Measurements from ENCODE around the gene NEO1.
A peak's percentile ranks its signal among the peaks of the same experiment; 100 is the strongest.

The NEO1 gene, protein sequence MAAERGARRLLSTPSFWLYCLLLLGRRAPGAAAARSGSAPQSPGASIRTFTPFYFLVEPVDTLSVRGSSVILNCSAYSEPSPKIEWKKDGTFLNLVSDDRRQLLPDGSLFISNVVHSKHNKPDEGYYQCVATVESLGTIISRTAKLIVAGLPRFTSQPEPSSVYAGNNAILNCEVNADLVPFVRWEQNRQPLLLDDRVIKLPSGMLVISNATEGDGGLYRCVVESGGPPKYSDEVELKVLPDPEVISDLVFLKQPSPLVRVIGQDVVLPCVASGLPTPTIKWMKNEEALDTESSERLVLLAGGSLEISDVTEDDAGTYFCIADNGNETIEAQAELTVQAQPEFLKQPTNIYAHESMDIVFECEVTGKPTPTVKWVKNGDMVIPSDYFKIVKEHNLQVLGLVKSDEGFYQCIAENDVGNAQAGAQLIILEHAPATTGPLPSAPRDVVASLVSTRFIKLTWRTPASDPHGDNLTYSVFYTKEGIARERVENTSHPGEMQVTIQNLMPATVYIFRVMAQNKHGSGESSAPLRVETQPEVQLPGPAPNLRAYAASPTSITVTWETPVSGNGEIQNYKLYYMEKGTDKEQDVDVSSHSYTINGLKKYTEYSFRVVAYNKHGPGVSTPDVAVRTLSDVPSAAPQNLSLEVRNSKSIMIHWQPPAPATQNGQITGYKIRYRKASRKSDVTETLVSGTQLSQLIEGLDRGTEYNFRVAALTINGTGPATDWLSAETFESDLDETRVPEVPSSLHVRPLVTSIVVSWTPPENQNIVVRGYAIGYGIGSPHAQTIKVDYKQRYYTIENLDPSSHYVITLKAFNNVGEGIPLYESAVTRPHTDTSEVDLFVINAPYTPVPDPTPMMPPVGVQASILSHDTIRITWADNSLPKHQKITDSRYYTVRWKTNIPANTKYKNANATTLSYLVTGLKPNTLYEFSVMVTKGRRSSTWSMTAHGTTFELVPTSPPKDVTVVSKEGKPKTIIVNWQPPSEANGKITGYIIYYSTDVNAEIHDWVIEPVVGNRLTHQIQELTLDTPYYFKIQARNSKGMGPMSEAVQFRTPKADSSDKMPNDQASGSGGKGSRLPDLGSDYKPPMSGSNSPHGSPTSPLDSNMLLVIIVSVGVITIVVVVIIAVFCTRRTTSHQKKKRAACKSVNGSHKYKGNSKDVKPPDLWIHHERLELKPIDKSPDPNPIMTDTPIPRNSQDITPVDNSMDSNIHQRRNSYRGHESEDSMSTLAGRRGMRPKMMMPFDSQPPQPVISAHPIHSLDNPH (N-terminal part only)

DNA sequence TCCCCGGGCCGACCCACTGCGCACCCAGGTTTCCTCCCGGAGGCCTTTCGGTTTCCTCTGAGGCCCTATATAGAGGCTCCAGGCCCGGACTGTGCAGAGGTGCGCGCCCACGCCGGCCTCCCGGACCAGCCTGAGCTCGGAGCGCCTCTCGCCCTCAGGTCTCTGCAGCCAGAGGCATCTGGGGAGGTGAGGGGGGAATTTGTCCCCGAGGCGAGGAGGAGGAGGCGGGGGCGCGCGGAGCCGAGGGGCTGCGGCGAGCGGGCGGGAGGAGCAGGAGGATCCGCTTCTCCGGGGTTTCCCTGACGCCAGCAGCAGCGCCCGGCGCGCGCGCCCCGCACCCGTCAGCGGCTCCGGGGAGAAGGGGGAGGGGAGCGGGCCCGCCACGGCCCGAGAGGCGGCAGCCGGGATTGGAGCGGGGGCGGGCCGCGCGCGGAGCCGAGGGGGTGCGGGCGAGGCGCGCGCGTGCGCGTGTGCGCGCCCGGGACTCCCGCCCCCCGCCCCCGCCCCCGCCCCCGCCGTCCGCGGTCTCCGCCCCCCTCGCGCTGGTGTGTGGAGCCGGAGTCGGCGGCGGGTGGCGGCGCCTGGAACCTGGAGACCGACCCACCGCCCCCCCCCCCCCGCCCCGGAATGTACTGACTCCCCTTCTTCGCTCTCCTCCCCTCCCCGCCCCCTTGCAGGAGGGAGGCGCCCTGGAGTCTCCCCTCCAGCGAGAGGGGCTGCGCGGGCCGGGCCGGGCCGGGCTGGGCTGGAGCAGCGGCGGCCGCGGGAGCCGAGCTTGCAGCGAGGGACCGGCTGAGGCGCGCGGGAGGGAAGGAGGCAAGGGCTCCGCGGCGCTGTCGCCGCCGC lies at the start of gene NEO1:
Gene NEO1 (plus strand): TSS at position 657 of the 846 bp plus-strand sequence. CDS start 213 bp downstream, outside the sequence.
- H3K9me3 Mint-ChIP-seq (ENCODE audit: low read depth): no peaks in the 10 kb centered on the region
- H3K4me3 Mint-ChIP-seq: peak within 1 kb of the TSS; percentile 87
- H3K27ac Mint-ChIP-seq: no peak within 1 kb of the TSS

DNA sequence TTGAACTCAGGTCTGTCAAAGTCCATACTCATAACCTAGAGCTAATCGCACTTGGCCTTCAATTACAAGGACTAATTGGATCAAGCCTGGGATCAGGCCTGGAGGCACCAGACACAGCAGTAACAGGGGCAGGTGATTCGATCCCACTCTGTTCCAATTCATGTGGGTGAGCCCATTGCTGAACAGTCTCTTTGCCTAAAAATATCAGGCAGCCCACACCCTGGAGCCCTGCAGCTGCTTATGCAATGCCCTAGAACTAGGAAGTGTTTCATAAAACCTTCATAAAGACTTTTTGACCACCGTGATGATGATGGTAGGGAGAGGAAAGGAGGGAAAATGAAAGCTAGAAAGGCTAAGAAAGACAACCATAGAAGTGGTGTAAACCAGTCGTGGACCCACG lies 47.8 kb upstream of the NEO1 start:
- no peak overlapping the region for H3K27ac Mint-ChIP-seq
- H3K36me3 Mint-ChIP-seq: no peaks in the 10 kb centered on the region
- H3K4me1 Mint-ChIP-seq (ENCODE audit: low read depth): no peaks in the 10 kb centered on the region
- no peak overlapping the region for H3K4me3 Mint-ChIP-seq
- no peaks in the 10 kb centered on the region for H3K9me3 Mint-ChIP-seq (ENCODE audit: low read depth)
- peaks cover 13% of the 10 kb centered on the region for H3K27me3 Mint-ChIP-seq

More for the DNA sequence above, at the start of gene NEO1:
- H3K36me3 Mint-ChIP-seq: no peaks in the 10 kb centered on the region
- peaks cover 11% of the 10 kb centered on the region for H3K4me1 Mint-ChIP-seq (ENCODE audit: low read depth)
- H3K27me3 Mint-ChIP-seq: peaks cover 6% of the 10 kb centered on the region

DNA sequence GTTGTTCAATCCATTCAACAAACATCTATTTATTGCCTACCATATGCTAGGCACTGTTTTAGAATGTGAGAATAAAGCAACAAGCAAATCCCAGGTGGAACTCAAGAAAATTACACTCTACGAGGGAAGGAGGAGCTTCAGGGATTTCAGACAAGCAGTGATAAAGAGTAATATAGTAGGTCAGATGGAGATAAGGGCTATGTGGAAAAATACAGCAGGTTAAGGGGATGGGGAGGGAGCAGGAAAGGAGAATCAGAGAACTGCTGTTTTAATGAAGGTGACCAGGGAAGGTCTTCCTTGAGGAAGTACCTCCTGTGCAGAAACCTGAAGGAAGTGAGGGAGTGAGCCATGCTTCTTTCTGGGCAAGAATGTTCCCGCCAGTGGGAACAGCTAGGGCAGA lies 47.2 kb upstream of the NEO1 start:
- Mint-ChIP-seq H3K27ac (no peak overlapping the region), H3K27me3 (peaks cover 16% of the 10 kb centered on the region)

DNA sequence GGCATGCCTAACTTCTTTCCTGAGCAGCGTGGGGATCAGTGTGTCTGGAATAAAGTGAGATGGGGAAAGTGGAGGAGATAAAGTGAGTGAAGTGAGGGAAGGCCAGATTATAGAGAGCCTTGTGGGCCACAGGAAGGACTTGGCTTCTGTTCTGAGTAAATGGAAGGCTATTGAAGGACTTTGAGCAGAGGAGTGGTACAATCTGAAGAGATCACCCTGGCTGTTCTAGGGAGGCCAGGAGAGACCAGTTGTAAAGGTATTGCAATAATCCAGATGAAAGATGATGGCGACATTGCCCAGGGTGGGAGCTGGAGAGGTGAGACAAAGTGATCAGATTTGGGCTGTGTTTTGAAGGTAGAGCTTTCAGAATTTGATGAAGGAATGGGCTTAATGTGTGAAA lies 46.8 kb upstream of the NEO1 start:
- Mint-ChIP-seq H3K9me3 (ENCODE audit: low read depth) (no peaks in the 10 kb centered on the region), H3K27me3 (peaks cover 19% of the 10 kb centered on the region), H3K27ac (no peak overlapping the region), H3K4me3 (no peak overlapping the region), H3K4me1 (ENCODE audit: low read depth) (no peaks in the 10 kb centered on the region), H3K36me3 (no peaks in the 10 kb centered on the region)

More for the DNA sequence above, 47.2 kb upstream of the NEO1 start:
- Mint-ChIP-seq H3K4me1 (ENCODE audit: low read depth) (no peaks in the 10 kb centered on the region), H3K9me3 (ENCODE audit: low read depth) (no peaks in the 10 kb centered on the region), H3K4me3 (no peak overlapping the region), H3K36me3 (no peaks in the 10 kb centered on the region)

DNA sequence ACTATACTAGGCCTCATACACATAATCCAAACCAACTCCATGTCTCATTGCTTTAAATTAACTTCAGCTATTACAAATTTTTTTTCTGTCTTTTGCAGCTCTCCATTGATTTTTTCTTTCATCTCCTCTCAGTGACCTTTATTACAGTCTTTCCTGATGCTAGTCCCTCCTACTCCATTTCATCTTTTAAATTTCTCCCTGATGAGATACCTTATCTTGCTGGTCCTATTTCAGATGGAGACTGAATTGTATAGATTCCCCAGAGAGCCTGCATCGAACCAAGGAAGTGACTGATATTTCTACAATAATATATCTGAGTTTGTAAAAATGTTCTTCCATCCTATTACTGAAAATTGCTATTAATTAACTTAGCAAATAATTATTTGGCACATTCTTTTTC lies 45.7 kb upstream of the NEO1 start:
- Mint-ChIP-seq H3K36me3 (no peaks in the 10 kb centered on the region), H3K4me3 (no peak overlapping the region), H3K27ac (no peak overlapping the region), H3K27me3 (peaks cover 20% of the 10 kb centered on the region), H3K4me1 (ENCODE audit: low read depth) (no peaks in the 10 kb centered on the region), H3K9me3 (ENCODE audit: low read depth) (no peaks in the 10 kb centered on the region)

DNA sequence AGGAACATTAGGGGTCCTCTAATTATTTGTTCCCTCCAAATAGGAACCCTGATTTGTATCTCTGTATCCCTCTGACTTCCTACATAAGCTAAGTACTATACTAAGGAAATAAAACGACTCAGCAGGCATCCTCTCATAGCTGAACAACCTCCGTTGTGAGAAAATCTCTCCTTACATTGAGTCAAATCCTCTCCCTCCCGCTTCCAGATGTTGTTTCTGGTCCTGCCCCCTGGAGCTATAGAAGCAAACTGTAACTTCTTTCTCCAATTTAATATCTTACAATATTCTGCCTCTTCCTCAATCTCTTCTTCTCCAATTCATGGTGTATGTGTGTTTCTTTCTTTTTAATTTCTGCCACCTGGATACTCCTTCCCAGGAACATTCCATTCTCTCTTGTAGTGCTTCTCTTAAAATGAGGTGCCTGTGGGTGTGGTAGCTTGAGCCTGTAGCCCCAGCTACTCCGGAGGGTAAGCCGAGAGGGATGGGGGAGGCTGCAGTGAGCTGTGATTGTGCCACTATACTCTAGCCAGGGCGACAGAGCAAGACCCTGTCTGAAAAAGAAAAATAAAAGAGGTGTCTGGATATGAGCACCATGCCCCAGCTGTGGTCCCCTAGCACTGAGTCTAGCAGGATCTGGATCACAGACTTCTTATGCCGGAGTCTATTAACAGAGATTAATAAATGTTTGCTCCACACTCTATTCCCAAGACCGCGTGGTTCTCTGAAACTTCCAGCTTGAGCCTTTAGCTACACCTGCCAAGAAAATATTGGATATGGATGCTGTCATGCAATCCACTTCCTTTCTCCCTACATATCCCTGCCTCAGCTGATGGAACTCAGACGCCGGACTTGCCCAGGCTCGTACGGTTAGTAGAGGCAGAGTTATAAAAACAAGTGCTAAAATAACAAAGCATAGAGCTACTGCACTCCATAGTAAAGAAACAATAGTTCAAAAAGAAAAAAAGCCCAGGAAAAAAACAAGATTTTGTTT lies 42.9 kb upstream of the NEO1 start:
- Mint-ChIP-seq H3K36me3 (no peaks in the 10 kb centered on the region), H3K27ac (no peak overlapping the region), H3K4me3 (no peak overlapping the region), H3K4me1 (ENCODE audit: low read depth) (no peaks in the 10 kb centered on the region), H3K27me3 (peaks cover 18% of the 10 kb centered on the region), H3K9me3 (ENCODE audit: low read depth) (no peaks in the 10 kb centered on the region)

DNA sequence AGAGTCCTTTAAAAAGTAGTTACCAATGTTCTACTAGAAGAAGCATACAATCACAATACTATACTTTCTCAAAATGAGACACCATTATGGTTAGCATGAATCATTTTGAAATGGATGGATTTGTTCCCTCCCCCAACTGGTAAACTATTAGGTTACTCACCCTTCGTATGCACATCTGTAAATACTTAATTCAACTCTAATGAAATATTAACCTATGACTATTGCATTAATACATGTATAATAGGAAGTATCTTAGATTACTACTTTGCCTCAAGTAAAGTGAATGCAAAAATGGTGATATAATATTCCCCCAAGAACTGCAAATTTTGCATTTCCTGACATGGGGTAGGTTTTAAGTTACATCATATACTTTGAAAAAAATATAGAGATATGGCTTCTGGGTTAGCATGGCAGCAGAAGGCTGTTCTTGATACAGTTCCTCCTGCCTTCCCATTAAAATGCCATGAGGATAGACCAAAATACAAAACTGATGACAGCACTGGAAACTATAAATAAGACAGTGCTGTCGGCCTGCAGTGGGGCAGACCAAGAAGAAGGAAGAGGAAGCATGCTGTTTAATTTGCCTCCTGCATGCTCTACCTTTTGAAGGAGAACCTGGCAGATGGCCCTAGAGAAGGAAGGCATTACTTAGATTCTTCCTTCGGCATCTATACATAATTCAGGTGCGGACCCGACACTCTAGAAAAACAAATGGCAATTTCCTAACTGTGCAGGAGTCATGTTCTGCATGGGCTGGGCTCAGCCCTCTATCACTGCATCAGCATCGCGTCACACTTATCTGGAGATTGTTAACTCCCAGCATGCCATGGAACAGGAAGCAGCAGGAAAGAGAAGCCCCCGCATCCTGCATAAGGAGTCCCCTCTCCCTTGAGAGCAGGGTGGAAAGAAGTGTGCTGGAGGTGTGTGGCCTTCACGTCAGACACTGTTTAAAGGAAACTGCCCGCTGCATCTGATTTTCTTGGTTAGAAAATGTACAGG lies 41.8 kb upstream of the NEO1 start:
- Mint-ChIP-seq H3K9me3 (ENCODE audit: low read depth) (no peaks in the 10 kb centered on the region), H3K27me3 (peaks cover 20% of the 10 kb centered on the region), H3K4me3 (no peak overlapping the region), H3K4me1 (ENCODE audit: low read depth) (no peaks in the 10 kb centered on the region), H3K27ac (no peak overlapping the region), H3K36me3 (no peaks in the 10 kb centered on the region)

DNA sequence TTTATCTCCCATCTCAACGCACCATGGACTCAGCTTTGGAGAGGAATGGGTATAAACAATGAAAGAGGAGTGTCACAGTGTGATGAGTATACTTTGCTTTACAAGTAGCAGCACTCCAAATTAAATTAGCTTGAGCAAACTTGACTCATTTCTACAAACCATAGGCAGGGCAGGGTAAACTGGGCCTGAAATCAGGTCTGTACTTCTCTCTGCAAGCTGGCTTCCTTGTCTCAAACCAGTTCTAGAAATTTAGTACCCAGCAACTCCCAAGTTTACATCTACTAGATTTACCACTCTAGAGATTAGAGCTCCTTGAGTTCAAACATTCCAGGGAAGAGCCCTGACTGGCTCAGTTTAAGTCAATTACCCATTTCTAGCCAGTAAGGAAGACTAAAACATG lies 37.4 kb upstream of the NEO1 start:
- Mint-ChIP-seq H3K4me1 (ENCODE audit: low read depth) (no peaks in the 10 kb centered on the region), H3K9me3 (ENCODE audit: low read depth) (no peaks in the 10 kb centered on the region), H3K36me3 (no peaks in the 10 kb centered on the region), H3K4me3 (no peak overlapping the region), H3K27ac (no peak overlapping the region), H3K27me3 (peaks cover 9% of the 10 kb centered on the region)

DNA sequence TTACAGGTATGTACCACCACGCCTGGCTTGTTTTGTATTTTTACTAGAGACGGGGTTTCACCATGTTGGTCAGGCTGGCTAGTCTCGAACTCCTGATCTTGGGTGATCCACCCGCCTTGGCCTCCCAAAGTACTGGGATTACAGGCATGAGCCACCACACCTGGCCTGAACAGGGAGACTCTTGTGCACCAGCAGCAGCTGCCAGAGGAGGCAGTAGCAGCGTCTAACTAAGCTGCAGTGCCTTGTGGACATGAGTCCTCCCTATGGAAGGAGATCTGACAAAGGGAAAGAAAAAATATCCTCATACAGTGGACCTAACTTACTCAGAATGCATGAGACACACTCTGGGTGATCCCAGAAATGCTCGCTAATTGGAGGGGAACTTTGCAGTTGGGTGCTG lies 36.8 kb upstream of the NEO1 start:
- Mint-ChIP-seq H3K27ac (no peak overlapping the region), H3K9me3 (ENCODE audit: low read depth) (no peaks in the 10 kb centered on the region), H3K4me3 (no peak overlapping the region), H3K36me3 (no peaks in the 10 kb centered on the region), H3K27me3 (peaks cover 5% of the 10 kb centered on the region), H3K4me1 (ENCODE audit: low read depth) (no peaks in the 10 kb centered on the region)

DNA sequence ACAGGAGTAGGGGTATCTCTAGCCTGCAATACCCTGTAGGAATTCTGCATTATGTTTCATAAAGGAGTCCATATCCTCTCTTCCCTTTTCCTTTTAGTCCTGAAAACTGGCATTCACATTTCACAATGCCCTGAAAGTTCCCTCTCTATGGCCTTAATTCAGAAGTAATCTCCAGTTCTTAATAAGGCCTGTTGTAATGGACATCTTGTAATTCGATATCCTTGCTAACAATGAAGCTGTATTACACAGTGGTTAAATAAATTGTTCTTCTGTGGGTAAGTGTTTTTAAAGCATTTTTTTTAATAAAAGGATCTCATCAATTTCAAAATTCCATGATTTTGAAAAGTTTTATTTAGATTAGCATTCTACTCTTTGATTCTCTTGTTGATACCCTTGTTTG lies 34.3 kb upstream of the NEO1 start:
- Mint-ChIP-seq H3K4me3 (no peak overlapping the region), H3K9me3 (ENCODE audit: low read depth) (no peaks in the 10 kb centered on the region), H3K4me1 (ENCODE audit: low read depth) (no peaks in the 10 kb centered on the region), H3K36me3 (no peaks in the 10 kb centered on the region), H3K27me3 (peaks cover 6% of the 10 kb centered on the region), H3K27ac (no peak overlapping the region)

DNA sequence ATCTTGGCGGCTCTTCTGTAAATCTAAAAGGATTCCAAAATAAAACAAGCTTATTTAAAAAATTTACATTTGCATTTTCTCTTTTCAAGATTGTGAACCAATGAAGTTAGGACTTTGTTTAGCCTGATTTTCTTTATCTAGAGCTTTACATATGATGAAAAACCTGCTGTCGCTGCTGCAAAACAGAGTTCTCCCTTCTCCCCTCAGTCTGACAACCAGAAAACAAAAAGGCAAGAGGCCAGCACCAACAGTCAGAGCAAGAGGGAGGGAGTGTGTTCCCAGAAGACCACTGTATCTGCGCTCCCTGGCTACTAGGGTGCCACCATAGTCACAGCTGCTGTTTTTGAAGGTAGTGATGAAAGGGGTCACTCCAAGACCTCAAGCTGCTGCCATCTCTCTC lies 33.1 kb upstream of the NEO1 start:
- Mint-ChIP-seq H3K4me1 (ENCODE audit: low read depth) (no peaks in the 10 kb centered on the region), H3K27ac (no peak overlapping the region), H3K9me3 (ENCODE audit: low read depth) (no peaks in the 10 kb centered on the region)

DNA sequence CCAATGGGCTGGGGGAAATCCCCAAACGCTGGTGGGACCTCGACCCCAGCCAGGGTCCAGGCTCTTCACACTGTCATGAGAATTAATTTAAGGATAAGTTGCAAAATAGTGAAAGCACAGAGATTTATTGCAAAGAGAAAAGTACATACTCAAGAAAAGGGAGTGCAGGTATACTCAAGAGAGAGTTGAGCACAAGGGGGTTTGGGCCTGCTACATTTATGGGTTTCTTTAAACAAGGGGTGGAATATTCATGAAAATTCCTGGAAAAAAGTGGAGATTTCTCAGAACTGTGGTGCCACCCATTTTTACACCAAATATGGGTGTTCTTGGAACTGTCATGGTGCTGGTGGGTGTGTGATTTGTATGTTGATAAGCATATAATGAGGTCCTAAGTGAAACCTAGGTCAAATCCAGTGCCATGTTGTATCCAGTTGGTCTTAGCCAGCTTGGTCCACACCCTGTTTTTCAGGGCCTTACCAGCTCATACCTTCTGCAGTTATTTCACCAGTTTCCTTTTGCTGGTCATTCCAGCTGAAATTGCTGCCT lies 32.6 kb upstream of the NEO1 start:
- Mint-ChIP-seq H3K36me3 (no peaks in the 10 kb centered on the region), H3K27ac (no peak overlapping the region), H3K4me1 (ENCODE audit: low read depth) (no peaks in the 10 kb centered on the region), H3K27me3 (peaks cover 4% of the 10 kb centered on the region), H3K4me3 (no peak overlapping the region), H3K9me3 (ENCODE audit: low read depth) (no peaks in the 10 kb centered on the region)

More for the DNA sequence above, 33.1 kb upstream of the NEO1 start:
- Mint-ChIP-seq H3K36me3 (no peaks in the 10 kb centered on the region), H3K27me3 (peaks cover 6% of the 10 kb centered on the region), H3K4me3 (no peak overlapping the region)

All from activated naive CD8-positive, alpha-beta T cell (primary cell).